ENCODE measurements around the gene PEX5L. TPM values are rescaled to one million over a fixed set of nuclear protein-coding genes. Genes with fewer than 3 reads are reported as not detected.

PEX5L gene
- total and polyA plus RNA-seq, 2 experiments from 2014 or later: 6.3 to 7.0 TPM

DNA sequence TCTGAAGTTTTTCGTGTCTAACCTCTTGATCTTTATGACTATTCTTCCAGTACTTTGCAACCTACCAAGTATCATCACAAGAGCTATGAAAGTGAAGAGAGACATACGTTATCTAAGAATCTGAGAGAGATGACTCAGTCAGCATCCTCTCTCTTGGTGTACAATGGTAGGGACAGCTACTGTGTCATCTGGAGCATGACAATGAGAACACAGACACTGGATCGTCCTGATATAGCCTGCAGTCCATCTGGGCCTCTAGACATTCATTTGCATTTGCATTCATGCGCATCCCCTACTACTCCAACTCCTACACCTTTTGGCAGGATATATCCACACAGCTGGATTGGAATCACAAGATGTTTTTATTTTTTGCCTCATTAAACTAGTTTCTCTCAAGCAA, 115.2 kb downstream of the PEX5L start:
- peak overlapping the region; percentile 15; the same call in 1 of the 2 replicates for H3K4me2 ChIP-seq
- peaks cover 11% of the 10 kb centered on the region for H3K4me1 ChIP-seq (ENCODE audit: insufficient read depth)
- 0 out of 2 replicates have a peak overlapping the region, but pooled peaks have one; percentile 27 for H3K27ac ChIP-seq (ENCODE audit: low read depth)
- no peaks in the 10 kb centered on the region for H3K36me3 Mint-ChIP-seq (ENCODE audit: low read depth)
- peaks cover 26% of the 10 kb centered on the region for H3K4me1 Mint-ChIP-seq
- no peaks in the 10 kb centered on the region for H3K9me2 ChIP-seq (ENCODE audit: insufficient read depth)
- H3K9me3 Mint-ChIP-seq: no peaks in the 10 kb centered on the region; the same call in 2 of the 3 replicates
- no peaks in the 10 kb centered on the region for H4K20me1 ChIP-seq (replicated peaks; ENCODE audit: insufficient read depth)
- no peak overlapping the region for H2AFZ ChIP-seq
- H3K4me3 Mint-ChIP-seq: no peak overlapping the region
- H3K27me3 Mint-ChIP-seq (ENCODE audit: insufficient read depth, low read depth, poor library complexity): no peaks in the 10 kb centered on the region
- no peak for TF ChIP-seq CTCF (conservative IDR thresholded peaks at IDR 0.05; ENCODE audit: low read depth in 2 of 2)
- no peak for TF ChIP-seq EZH2 (IDR thresholded peaks at IDR 0.05; ENCODE audit: low read depth, unreplicated experiment)
- no peak for TF ChIP-seq JUNB (IDR thresholded peaks at IDR 0.05; ENCODE audit: unreplicated experiment)
- no peak for TF ChIP-seq STAT1 (IDR thresholded peaks at IDR 0.05; ENCODE audit: unreplicated experiment)
- TF ChIP-seq REST (IDR thresholded peaks at IDR 0.05; ENCODE audit: unreplicated experiment): no peak
- no peak for TF ChIP-seq ETS1 (IDR thresholded peaks at IDR 0.05)
- no peak for TF ChIP-seq NANOG (IDR thresholded peaks at IDR 0.05; ENCODE audit: borderline replicate concordance)
- TF ChIP-seq CREB1 (CRISPR knock-in tag; IDR thresholded peaks at IDR 0.05; ENCODE audit: low read depth): no peak
- no peak for TF ChIP-seq ZNF331 (CRISPR knock-in tag; IDR thresholded peaks at IDR 0.05; ENCODE audit: low read depth)
- TF ChIP-seq EZH2phosphoT487 (IDR thresholded peaks at IDR 0.05; ENCODE audit: unreplicated experiment): no peak
- no peak for TF ChIP-seq ZNF114 (CRISPR knock-in tag; IDR thresholded peaks at IDR 0.05)
- TF ChIP-seq, protein P1, sequence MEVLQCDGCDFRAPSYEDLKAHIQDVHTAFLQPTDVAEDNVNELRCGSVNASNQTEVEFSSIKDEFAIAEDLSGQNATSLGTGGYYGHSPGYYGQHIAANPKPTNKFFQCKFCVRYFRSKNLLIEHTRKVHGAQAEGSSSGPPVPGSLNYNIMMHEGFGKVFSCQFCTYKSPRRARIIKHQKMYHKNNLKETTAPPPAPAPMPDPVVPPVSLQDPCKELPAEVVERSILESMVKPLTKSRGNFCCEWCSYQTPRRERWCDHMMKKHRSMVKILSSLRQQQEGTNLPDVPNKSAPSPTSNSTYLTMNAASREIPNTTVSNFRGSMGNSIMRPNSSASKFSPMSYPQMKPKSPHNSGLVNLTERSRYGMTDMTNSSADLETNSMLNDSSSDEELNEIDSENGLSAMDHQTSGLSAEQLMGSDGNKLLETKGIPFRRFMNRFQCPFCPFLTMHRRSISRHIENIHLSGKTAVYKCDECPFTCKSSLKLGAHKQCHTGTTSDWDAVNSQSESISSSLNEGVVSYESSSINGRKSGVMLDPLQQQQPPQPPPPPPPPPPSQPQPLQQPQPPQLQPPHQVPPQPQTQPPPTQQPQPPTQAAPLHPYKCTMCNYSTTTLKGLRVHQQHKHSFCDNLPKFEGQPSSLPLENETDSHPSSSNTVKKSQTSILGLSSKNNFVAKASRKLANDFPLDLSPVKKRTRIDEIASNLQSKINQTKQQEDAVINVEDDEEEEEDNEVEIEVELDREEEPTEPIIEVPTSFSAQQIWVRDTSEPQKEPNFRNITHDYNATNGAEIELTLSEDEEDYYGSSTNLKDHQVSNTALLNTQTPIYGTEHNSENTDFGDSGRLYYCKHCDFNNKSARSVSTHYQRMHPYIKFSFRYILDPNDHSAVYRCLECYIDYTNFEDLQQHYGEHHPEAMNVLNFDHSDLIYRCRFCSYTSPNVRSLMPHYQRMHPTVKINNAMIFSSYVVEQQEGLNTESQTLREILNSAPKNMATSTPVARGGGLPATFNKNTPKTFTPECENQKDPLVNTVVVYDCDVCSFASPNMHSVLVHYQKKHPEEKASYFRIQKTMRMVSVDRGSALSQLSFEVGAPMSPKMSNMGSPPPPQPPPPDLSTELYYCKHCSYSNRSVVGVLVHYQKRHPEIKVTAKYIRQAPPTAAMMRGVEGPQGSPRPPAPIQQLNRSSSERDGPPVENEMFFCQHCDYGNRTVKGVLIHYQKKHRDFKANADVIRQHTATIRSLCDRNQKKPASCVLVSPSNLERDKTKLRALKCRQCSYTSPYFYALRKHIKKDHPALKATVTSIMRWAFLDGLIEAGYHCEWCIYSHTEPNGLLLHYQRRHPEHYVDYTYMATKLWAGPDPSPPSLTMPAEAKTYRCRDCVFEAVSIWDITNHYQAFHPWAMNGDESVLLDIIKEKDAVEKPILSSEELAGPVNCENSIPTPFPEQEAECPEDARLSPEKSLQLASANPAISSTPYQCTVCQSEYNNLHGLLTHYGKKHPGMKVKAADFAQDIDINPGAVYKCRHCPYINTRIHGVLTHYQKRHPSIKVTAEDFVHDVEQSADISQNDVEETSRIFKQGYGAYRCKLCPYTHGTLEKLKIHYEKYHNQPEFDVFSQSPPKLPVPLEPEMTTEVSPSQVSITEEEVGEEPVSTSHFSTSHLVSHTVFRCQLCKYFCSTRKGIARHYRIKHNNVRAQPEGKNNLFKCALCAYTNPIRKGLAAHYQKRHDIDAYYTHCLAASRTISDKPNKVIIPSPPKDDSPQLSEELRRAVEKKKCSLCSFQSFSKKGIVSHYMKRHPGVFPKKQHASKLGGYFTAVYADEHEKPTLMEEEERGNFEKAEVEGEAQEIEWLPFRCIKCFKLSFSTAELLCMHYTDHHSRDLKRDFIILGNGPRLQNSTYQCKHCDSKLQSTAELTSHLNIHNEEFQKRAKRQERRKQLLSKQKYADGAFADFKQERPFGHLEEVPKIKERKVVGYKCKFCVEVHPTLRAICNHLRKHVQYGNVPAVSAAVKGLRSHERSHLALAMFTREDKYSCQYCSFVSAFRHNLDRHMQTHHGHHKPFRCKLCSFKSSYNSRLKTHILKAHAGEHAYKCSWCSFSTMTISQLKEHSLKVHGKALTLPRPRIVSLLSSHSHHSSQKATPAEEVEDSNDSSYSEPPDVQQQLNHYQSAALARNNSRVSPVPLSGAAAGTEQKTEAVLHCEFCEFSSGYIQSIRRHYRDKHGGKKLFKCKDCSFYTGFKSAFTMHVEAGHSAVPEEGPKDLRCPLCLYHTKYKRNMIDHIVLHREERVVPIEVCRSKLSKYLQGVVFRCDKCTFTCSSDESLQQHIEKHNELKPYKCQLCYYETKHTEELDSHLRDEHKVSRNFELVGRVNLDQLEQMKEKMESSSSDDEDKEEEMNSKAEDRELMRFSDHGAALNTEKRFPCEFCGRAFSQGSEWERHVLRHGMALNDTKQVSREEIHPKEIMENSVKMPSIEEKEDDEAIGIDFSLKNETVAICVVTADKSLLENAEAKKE (CRISPR knock-in tag; IDR thresholded peaks at IDR 0.05): no peak
- no peak for TF ChIP-seq POLR2AphosphoS5 (IDR thresholded peaks at IDR 0.05; ENCODE audit: low read depth)
- H3K36me3 ChIP-seq (ENCODE audit: insufficient read depth): no peaks in the 10 kb centered on the region
- no peak for ATAC-seq
- DNase-seq (ENCODE audit: low spot score): no peak
- H3K79me2 ChIP-seq (replicated peaks; ENCODE audit: insufficient read depth): no peaks in the 10 kb centered on the region
- no peak overlapping the region for H3K27ac Mint-ChIP-seq
- no peaks in the 10 kb centered on the region for H3F3A ChIP-seq (replicated peaks; ENCODE audit: low read depth)
- no peak overlapping the region for H3K4me3 ChIP-seq
- H3K27me3 ChIP-seq (ENCODE audit: insufficient read depth): no peaks in the 10 kb centered on the region
